ENCODE measurements around the gene CBX2. TPM values are rescaled to one million over a fixed set of nuclear protein-coding genes. Genes with fewer than 3 reads are reported as not detected.

Gene CBX2
- total RNA-seq, 4 donors from 2014 or later = 2.4 to 5.9 (median 4.5) TPM

- Histone ChIP-seq H3K4me3 (no peak overlapping the region), H3K27ac (no peak overlapping the region), H3K4me1 (peaks cover 0 to 35% (median 23%) of the 10 kb centered on the region in 4 donors), H3K27me3 (peaks cover 0 to 10% of the 10 kb centered on the region in 2 donors), H3K9me3 (no peaks in the 10 kb centered on the region), H3K36me3 (peaks cover 0 to 7% (median 2%) of the 10 kb centered on the region in 3 donors)
- DNase-seq (ENCODE audit: low spot score in 2 of 2) = no peak
- TF ChIP-seq CTCF (IDR thresholded peaks at IDR 0.05) = no peak
- TF ChIP-seq EP300 (IDR thresholded peaks at IDR 0.05) = no peak
- TF ChIP-seq POLR2A (IDR thresholded peaks at IDR 0.05) = no peak
- WGBS, 2 donors = 70 to 84% methylated on average over 2 of the region's 2 CpGs
Measured at GRCh38 chr17:79829004-79829403, 51.1 kb downstream of the CBX2 start.

GRCh38 chr17:79829457-79829856 is 51.5 kb downstream of the CBX2 start:
- Histone ChIP-seq H3K9me3 (no peaks in the 10 kb centered on the region), H3K27ac (no peak overlapping the region), H3K36me3 (peaks cover 0 to 11% (median 2%) of the 10 kb centered on the region in 3 donors), H3K27me3 (peaks cover 0 to 10% of the 10 kb centered on the region in 2 donors), H3K4me1 (peaks cover 0 to 36% (median 23%) of the 10 kb centered on the region in 4 donors), H3K4me3 (no peak overlapping the region)
- no peak for DNase-seq (ENCODE audit: low spot score in 2 of 2)
- 61 to 68% methylated on average over 2 of the region's 2 CpGs for WGBS, 2 donors
- TF ChIP-seq EP300 (IDR thresholded peaks at IDR 0.05) (no peak), CTCF (IDR thresholded peaks at IDR 0.05) (no peak), POLR2A (IDR thresholded peaks at IDR 0.05) (no peak)

- WGBS, 2 donors = 64 to 66% methylated on average over 8 of the region's 8 CpGs
- TF ChIP-seq POLR2A (IDR thresholded peaks at IDR 0.05) (no peak), EP300 (IDR thresholded peaks at IDR 0.05) (no peak), CTCF (IDR thresholded peaks at IDR 0.05) (no peak)
- peaks cover 0 to 44% (median 23%) of the 10 kb centered on the region in 4 donors for H3K4me1 ChIP-seq
Measured at GRCh38 chr17:79830303-79830702, 52.4 kb downstream of the CBX2 start.

GRCh38 chr17:79830763-79831264 is 52.9 kb downstream of the CBX2 start:
- no peak for DNase-seq (ENCODE audit: low spot score in 2 of 2)
- H3K4me3 ChIP-seq = no peak overlapping the region
- H3K9me3 ChIP-seq = no peaks in the 10 kb centered on the region
- H3K4me1 ChIP-seq = peaks cover 0 to 49% (median 23%) of the 10 kb centered on the region in 4 donors
- H3K27ac ChIP-seq = peak overlapping the region; percentile 63 to 89 (median 81)
- 90 to 92% methylated on average over 8 of the region's 8 CpGs for WGBS, 2 donors
- H3K27me3 ChIP-seq = no peaks in the 10 kb centered on the region
- peaks cover 0 to 21% (median 2%) of the 10 kb centered on the region in 3 donors for H3K36me3 ChIP-seq
- TF ChIP-seq POLR2A (IDR thresholded peaks at IDR 0.05) = no peak

More at GRCh38 chr17:79830303-79830702, 52.4 kb downstream of the CBX2 start:
- Histone ChIP-seq H3K4me3 (no peak overlapping the region), H3K27ac (no peak overlapping the region), H3K27me3 (peaks cover 0 to 2% of the 10 kb centered on the region in 2 donors), H3K9me3 (no peaks in the 10 kb centered on the region), H3K36me3 (peaks cover 0 to 20% (median 2%) of the 10 kb centered on the region in 3 donors)
- DNase-seq (ENCODE audit: low spot score in 2 of 2) = no peak

- Histone ChIP-seq H3K27me3 (no peaks in the 10 kb centered on the region), H3K36me3 (peaks cover 0 to 21% (median 2%) of the 10 kb centered on the region in 3 donors), H3K27ac (peak overlapping the region; percentile 63 to 89 (median 81)), H3K4me3 (peak overlapping the region; percentile 21 to 46 (median 34)), H3K9me3 (no peaks in the 10 kb centered on the region), H3K4me1 (peaks cover 0 to 56% (median 30%) of the 10 kb centered on the region in 4 donors)
- DNase-seq (ENCODE audit: low spot score in 2 of 2) = peak; percentile 66 to 71
- peak in 2 of 5 experiments; percentile 10 to 16 for TF ChIP-seq CTCF (IDR thresholded peaks at IDR 0.05)
- peak in 1 of 2 donors; percentile 43 for TF ChIP-seq EP300 (IDR thresholded peaks at IDR 0.05)
- no peak for TF ChIP-seq POLR2A (IDR thresholded peaks at IDR 0.05)
- WGBS, 2 donors = 14 to 23% methylated on average over 33 of the region's 33 CpGs
Measured at GRCh38 chr17:79831265-79832217, 53.6 kb downstream of the CBX2 start.
